Measurements from ENCODE around the gene CNNM1. TPM values are rescaled to one million over a fixed set of nuclear protein-coding genes. Genes with fewer than 3 reads are reported as not detected.

Gene CNNM1
- total and polyA plus RNA-seq, 2 donors (not counting 3 experiments of a cell fraction or from before 2014, with no cell fraction given): not detected

DNA sequence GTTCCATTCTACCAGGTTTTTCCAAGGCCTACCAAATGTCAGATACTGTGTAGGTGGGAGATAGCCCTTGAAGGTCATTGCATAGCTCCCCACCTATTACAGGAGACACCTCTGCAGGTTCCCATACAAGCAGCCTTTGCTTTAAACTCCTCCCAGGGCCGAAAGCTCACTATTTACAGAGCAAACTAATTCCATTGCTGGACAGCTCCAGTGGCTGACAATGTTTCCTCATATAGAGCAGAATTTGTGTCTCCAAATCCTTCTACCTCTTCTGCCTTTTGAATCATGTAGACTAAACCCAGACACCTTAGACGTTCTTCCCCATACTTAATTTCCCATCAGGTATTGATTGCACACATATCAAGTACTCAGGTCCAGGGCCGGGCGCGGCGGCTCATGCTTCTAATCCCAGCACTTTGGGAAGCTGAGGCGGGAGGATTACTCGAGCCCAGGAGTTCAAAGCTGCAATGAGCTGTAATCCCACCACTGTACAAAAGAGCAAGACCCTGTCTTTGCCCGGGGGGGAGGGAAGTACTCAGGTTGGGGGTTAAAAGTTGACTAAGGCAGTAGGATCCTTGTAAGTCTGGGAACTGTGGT lies 2.1 kb downstream of the CNNM1 start:
- TF ChIP-seq JUN (IDR thresholded peaks at IDR 0.05; ENCODE audit: borderline replicate concordance, insufficient read depth, insufficient read length, low read depth) (no peak), GATA2 (IDR thresholded peaks at IDR 0.05; ENCODE audit: insufficient read depth, insufficient read length, low read depth, low read length) (no peak), MYC (IDR thresholded peaks at IDR 0.05; ENCODE audit: low read depth, low read length) (no peak), EZH2 (IDR thresholded peaks at IDR 0.05; ENCODE audit: borderline replicate concordance, low read depth, low read length, severe bottlenecking) (no peak), POLR2AphosphoS5 (IDR thresholded peaks at IDR 0.05; ENCODE audit: insufficient read depth, low read depth, low read length) (no peak), POLR2A (IDR thresholded peaks at IDR 0.05; ENCODE audit: low read depth, low read length) (no peak), FOS (IDR thresholded peaks at IDR 0.05; ENCODE audit: borderline replicate concordance, insufficient read depth, low read length) (no peak)
- TF ChIP-seq, protein P1, sequence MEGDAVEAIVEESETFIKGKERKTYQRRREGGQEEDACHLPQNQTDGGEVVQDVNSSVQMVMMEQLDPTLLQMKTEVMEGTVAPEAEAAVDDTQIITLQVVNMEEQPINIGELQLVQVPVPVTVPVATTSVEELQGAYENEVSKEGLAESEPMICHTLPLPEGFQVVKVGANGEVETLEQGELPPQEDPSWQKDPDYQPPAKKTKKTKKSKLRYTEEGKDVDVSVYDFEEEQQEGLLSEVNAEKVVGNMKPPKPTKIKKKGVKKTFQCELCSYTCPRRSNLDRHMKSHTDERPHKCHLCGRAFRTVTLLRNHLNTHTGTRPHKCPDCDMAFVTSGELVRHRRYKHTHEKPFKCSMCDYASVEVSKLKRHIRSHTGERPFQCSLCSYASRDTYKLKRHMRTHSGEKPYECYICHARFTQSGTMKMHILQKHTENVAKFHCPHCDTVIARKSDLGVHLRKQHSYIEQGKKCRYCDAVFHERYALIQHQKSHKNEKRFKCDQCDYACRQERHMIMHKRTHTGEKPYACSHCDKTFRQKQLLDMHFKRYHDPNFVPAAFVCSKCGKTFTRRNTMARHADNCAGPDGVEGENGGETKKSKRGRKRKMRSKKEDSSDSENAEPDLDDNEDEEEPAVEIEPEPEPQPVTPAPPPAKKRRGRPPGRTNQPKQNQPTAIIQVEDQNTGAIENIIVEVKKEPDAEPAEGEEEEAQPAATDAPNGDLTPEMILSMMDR (IDR thresholded peaks at IDR 0.05; ENCODE audit: extremely low read depth in 1 of 2, insufficient read depth in 1 of 2, low read depth in 1 of 2, low read length in 2 of 2): no peak
- TF ChIP-seq, protein P2, sequence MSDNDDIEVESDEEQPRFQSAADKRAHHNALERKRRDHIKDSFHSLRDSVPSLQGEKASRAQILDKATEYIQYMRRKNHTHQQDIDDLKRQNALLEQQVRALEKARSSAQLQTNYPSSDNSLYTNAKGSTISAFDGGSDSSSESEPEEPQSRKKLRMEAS (IDR thresholded peaks at IDR 0.05; ENCODE audit: insufficient read depth, insufficient read length): no peak
- Histone ChIP-seq H4K20me1 (replicated peaks; ENCODE audit: control insufficient read depth, extremely low read depth, insufficient read depth, low read length) (no peaks in the 10 kb centered on the region), H2AFZ (ENCODE audit: low read depth, low read length) (no peak overlapping the region), H3K4me3 (replicated peaks in 1 of 3; ENCODE audit: insufficient read depth in 1 of 3, low read depth in 1 of 3, low read length in 3 of 3) (no peak overlapping the region), H3K9me1 (replicated peaks; ENCODE audit: control insufficient read depth, extremely low read depth, insufficient read depth, low read length) (no peaks in the 10 kb centered on the region), H3K9ac (replicated peaks; ENCODE audit: extremely low read depth, insufficient read depth, low read length) (no peak overlapping the region), H3K4me1 (ENCODE audit: control insufficient read depth, extremely low read depth, insufficient read depth, low read length) (no peaks in the 10 kb centered on the region), H3K4me2 (ENCODE audit: insufficient read depth, low read length) (no peak overlapping the region), H3K36me3 (ENCODE audit: control insufficient read depth in 2 of 2, extremely low read depth in 1 of 2, insufficient read depth in 2 of 2, low read length in 2 of 2) (no peaks in the 10 kb centered on the region), H3K27me3 (ENCODE audit: control insufficient read depth in 2 of 2, insufficient read depth in 2 of 2, low read length in 2 of 2) (peaks cover 28 to 37% of the 10 kb centered on the region in 2 experiments), H3K9me3 (replicated peaks; ENCODE audit: control insufficient read depth, insufficient read depth, low read length) (no peaks in the 10 kb centered on the region), H3K27ac (ENCODE audit: insufficient read depth, low read depth, low read length) (no peak overlapping the region), H3K79me2 (ENCODE audit: control insufficient read depth, insufficient read depth, low read length) (no peaks in the 10 kb centered on the region)
- ChIA-PET POLR2A (no interaction called here), CTCF (interaction anchor here (1.6 kb wide), 1 partner anchor 11 kb away, joined by 3 read pairs; no protein-coding TSS in a partner anchor)
- dilution Hi-C loops (cut with MboI; ENCODE audit: extremely low pct_ligation_motif_present, low sequenced_read_pairs) (no loop called here), intact Hi-C loops (cut with micrococcal nuclease) (no loop called here)
- FAIRE-seq: no peak
- DNase-seq (ENCODE audit: low read depth, low spot score): no peak
- BruUV-seq (replicated peaks): no TSS peak

Measured in endothelial cell of umbilical vein (primary cell).